Mucosa of stomach (tissue), 1 donor: Measurements from ENCODE around the gene KCTD11.

Experiments
- H3K27me3 ChIP-seq: one replicate; pipeline ENCODE4 v1.7.0; 2013; ENCODE audit warnings: mild to moderate bottlenecking, low read length; ENCODE audit not compliant: control insufficient read depth, insufficient read depth
- H3K36me3 ChIP-seq: one replicate; pipeline ENCODE4 v1.7.0; 2013; ENCODE audit warnings: low read length; ENCODE audit not compliant: control insufficient read depth, insufficient read depth
- H3K4me1 ChIP-seq: one replicate; pipeline ENCODE4 v1.7.0; 2013; ENCODE audit warnings: mild to moderate bottlenecking, low read length; ENCODE audit not compliant: control insufficient read depth, insufficient read depth
- H3K4me3 ChIP-seq: one replicate; pipeline ENCODE4 v1.7.0; 2013; ENCODE audit warnings: low read length
- H3K9ac ChIP-seq: one replicate; pipeline ENCODE4 v1.7.0; 2013; ENCODE audit warnings: mild to moderate bottlenecking, low read length, moderate library complexity
- H3K9me3 ChIP-seq: one replicate; pipeline ENCODE4 v1.7.0; 2013; ENCODE audit warnings: mild to moderate bottlenecking, low read length, moderate library complexity; ENCODE audit not compliant: control insufficient read depth
- donor health status: Pancreatic carcinoma.

KCTD11 gene

GRCh38 chr17:7389924-7390910 is 38.3 kb downstream of the KCTD11 start:
- Histone ChIP-seq H3K9me3 (no peaks in the 10 kb centered on the region), H3K27me3 (no peaks in the 10 kb centered on the region), H3K4me1 (peaks cover 12% of the 10 kb centered on the region), H3K4me3 (no peak overlapping the region), H3K9ac (no peak overlapping the region), H3K36me3 (peaks cover 11% of the 10 kb centered on the region)

GRCh38 chr17:7391307-7391706 is 39.3 kb downstream of the KCTD11 start:
- Histone ChIP-seq H3K27me3 (no peaks in the 10 kb centered on the region), H3K9ac (no peak overlapping the region), H3K9me3 (no peaks in the 10 kb centered on the region), H3K36me3 (peaks cover 11% of the 10 kb centered on the region), H3K4me1 (peaks cover 12% of the 10 kb centered on the region), H3K4me3 (no peak overlapping the region)

GRCh38 chr17:7392696-7393612 is 41.0 kb downstream of the KCTD11 start:
- no peaks in the 10 kb centered on the region for H3K9me3 ChIP-seq
- H3K36me3 ChIP-seq, result peaks cover 11% of the 10 kb centered on the region
- H3K4me3 ChIP-seq, result no peak overlapping the region
- no peaks in the 10 kb centered on the region for H3K27me3 ChIP-seq
- H3K4me1 ChIP-seq, result peaks cover 12% of the 10 kb centered on the region
- H3K9ac ChIP-seq, result peak overlapping the region; percentile 64

GRCh38 chr17:7393613-7394451 is 41.9 kb downstream of the KCTD11 start:
- H3K27me3 ChIP-seq, result no peaks in the 10 kb centered on the region
- peaks cover 8% of the 10 kb centered on the region for H3K36me3 ChIP-seq
- peaks cover 12% of the 10 kb centered on the region for H3K4me1 ChIP-seq
- H3K9ac ChIP-seq, result peak overlapping the region; percentile 64
- peak overlapping the region; percentile 77 for H3K4me3 ChIP-seq
- no peaks in the 10 kb centered on the region for H3K9me3 ChIP-seq

- Histone ChIP-seq H3K36me3 (no peaks in the 10 kb centered on the region), H3K9ac (peak within 1 kb of the TSS; percentile 64), H3K4me3 (peak within 1 kb of the TSS; percentile 77), H3K27me3 (no peaks in the 10 kb centered on the region), H3K4me1 (peaks cover 12% of the 10 kb centered on the region), H3K9me3 (no peaks in the 10 kb centered on the region)
These were observed 42.7 kb downstream of the KCTD11 start, which contains the start of gene PLSCR3 for GRCh38 chr17:7394452-7395191. TSS of gene PLSCR3 (minus strand) at chr17:7394525. CDS start at chr17:7394110, 415 bp downstream.

GRCh38 chr17:7396147-7396546 is 44.2 kb downstream of the KCTD11 start:
- Histone ChIP-seq H3K4me3 (no peak overlapping the region), H3K9ac (no peak overlapping the region), H3K4me1 (peaks cover 12% of the 10 kb centered on the region), H3K9me3 (no peaks in the 10 kb centered on the region), H3K27me3 (no peaks in the 10 kb centered on the region), H3K36me3 (no peaks in the 10 kb centered on the region)

- peaks cover 17% of the 10 kb centered on the region for H3K4me1 ChIP-seq
These were observed 46.6 kb downstream of the KCTD11 start for GRCh38 chr17:7398612-7399011.

GRCh38 chr17:7403043-7403726 is 51.2 kb downstream of the KCTD11 start:
- H3K4me1 ChIP-seq, result peaks cover 8% of the 10 kb centered on the region
- peak overlapping the region; percentile 10 for H3K4me3 ChIP-seq
- H3K36me3 ChIP-seq, result no peaks in the 10 kb centered on the region
- peaks cover 23% of the 10 kb centered on the region for H3K27me3 ChIP-seq
- no peaks in the 10 kb centered on the region for H3K9me3 ChIP-seq
- H3K9ac ChIP-seq, result peak overlapping the region; percentile 70

More at GRCh38 chr17:7398612-7399011, 46.6 kb downstream of the KCTD11 start:
- Histone ChIP-seq H3K36me3 (no peaks in the 10 kb centered on the region), H3K9me3 (no peaks in the 10 kb centered on the region), H3K9ac (no peak overlapping the region), H3K27me3 (no peaks in the 10 kb centered on the region), H3K4me3 (no peak overlapping the region)

GRCh38 chr17:7403727-7403976 is 51.7 kb downstream of the KCTD11 start:
- peak overlapping the region; percentile 70 for H3K9ac ChIP-seq
- H3K4me3 ChIP-seq, result peak overlapping the region; percentile 10
- peaks cover 8% of the 10 kb centered on the region for H3K4me1 ChIP-seq
- H3K36me3 ChIP-seq, result no peaks in the 10 kb centered on the region
- no peaks in the 10 kb centered on the region for H3K9me3 ChIP-seq
- H3K27me3 ChIP-seq, result peaks cover 23% of the 10 kb centered on the region

- Histone ChIP-seq H3K4me3 (peak within 1 kb of the TSS; percentile 28), H3K36me3 (no peaks in the 10 kb centered on the region), H3K4me1 (peaks cover 8% of the 10 kb centered on the region), H3K27me3 (peaks cover 23% of the 10 kb centered on the region), H3K9ac (peak within 1 kb of the TSS; percentile 70), H3K9me3 (no peaks in the 10 kb centered on the region)
These were observed 52.2 kb downstream of the KCTD11 start, which contains the start of gene TMEM256 for GRCh38 chr17:7403977-7404736. TSS of gene TMEM256 (minus strand) at chr17:7404097. CDS start at chr17:7404084, 13 bp downstream.
